NCI-H226 (cell line): ENCODE data around the gene RASA3.
"Not testable (repeated sequence)": the region's sequence is repeated elsewhere in the genome, so short reads cannot be mapped to it uniquely, and the experiment has no call there.

Experiments used
- DNase-seq: peaks from one replicate; pipeline ENCODE4 v3.0.0-alpha.2; 2015

The RASA3 gene

GRCh38 chr13:113998781-113999617 lies 133.4 kb downstream of the RASA3 start:
- DNase-seq = no peak

GRCh38 chr13:113997845-113998751 lies 134.3 kb downstream of the RASA3 start:
- no peak for DNase-seq

DNA sequence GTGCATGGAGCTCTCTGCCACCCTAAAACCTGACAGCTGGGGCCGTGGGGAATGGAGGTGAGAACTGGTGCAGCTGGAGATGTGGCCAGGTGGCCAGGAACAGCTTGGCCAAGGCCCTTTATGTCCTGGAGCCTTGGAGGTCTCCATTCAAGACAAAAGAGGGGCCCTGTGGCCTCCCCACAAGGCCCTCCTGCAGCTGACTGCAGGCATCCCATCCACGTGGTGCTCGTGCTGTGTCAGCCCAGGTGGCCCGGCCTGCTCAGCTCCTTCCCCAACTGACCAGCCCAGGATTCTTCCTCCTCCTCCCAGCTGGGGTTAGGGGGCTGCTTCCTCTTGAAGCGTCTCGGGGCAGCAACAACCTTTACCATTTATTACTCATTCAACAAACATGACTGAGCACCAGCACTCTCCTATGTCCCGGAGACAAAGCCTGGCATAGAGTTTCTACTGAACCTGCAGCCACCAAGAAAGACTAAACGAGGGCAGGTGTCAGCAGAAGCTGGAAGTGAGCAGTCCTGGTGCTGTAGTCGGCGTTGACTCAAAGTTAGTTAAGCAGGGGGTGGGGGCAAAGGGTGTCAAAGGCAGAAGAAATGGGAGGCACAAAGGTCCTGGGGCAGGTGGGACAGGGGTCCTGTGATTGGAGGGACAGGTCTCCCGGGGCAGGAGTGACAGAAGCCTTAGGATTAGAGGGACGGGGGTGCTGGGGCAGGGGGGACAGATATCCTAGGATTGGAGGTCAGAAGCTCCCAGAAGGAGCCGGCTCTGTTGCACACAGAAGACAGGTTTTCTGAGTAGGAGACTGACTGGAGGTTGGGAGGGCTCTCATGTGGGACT lies 135.3 kb downstream of the RASA3 start:
- no peak for DNase-seq

- DNase-seq = no peak
Measured at GRCh38 chr13:113996081-113996911, 136.1 kb downstream of the RASA3 start.

DNA sequence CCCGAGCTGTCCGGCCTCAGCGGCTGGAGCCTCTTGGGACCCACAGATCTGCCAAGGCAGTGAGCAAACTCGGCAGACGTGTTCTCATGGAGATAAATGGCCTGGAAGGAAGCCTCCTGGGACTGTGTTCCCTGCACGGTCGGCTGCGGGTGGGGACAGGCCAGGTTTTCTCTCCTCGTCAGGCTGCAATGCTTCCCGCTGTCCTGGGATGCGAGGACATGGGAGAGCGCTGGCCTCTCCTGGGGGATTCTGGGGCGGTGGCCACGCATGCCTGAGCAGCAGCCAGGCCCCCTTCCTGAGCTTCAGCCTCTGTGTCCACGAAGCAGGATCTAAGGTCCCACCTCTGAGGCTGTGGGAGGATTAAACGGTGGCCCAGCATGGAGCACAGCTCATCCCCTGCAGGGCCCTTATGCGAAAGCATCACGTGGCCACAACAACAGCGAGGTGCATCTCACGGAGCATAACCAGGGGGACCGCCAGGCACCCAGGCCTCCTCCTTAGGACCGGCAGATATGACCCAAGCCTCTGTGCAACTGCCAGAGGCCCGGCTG lies 137.3 kb downstream of the RASA3 start:
- DNase-seq = no peak

DNA sequence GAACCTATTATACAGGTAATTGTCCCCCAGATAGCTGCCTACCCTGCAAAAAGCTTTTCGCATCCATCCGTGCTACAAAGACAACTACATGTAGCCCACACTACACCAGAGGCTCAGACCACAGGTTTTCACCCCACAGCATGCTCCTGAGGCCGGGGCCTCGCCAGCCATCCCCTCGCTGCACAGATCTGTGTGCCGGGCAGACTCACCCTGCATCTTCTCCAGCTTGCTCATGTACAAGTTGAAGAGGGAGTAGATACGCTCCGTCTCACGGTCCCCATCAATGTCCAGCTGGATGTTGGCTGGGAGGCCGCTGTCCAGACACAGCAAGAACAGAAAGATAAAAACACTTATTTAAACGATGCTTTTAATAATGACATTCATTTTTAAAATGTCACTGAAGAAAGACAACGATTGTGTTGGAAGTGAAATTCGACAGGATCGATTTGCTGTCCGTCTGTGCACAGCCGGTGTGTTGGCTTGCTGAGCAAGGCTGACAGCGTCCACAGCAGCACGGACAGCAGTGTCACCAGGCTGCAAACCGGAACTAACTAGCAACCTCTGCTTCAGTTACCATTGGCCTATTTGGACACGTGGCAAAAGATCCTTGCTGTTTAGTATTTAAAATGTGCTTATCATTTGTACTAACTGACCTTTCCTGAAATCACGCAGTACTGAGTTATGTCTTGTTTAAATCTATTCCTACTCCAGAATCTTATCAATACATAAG lies 140.0 kb downstream of the RASA3 start:
- DNase-seq = no peak

DNA sequence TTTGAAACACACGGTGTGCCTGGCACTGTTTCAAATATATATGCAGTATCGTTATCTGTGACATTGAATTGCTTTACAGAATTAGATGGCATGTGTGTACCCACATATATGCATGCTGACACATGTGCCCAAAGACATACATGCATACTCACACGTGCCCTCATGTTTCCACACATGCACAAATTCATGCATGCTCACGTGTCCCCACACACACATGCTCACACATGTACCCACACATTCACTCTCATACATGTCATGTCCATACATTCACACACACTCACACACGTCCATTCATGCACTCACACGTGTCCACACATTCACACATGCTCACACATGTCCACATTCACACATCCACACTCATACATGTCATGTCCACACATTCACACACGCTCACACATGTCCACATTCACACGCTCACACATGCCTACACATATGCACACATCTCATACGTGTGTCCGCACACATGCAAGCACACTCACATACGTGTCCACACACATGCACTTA lies 140.7 kb downstream of the RASA3 start:
- DNase-seq = no peak

- DNase-seq = no peak
Measured at GRCh38 chr13:113991191-113991669, 141.2 kb downstream of the RASA3 start.

DNA sequence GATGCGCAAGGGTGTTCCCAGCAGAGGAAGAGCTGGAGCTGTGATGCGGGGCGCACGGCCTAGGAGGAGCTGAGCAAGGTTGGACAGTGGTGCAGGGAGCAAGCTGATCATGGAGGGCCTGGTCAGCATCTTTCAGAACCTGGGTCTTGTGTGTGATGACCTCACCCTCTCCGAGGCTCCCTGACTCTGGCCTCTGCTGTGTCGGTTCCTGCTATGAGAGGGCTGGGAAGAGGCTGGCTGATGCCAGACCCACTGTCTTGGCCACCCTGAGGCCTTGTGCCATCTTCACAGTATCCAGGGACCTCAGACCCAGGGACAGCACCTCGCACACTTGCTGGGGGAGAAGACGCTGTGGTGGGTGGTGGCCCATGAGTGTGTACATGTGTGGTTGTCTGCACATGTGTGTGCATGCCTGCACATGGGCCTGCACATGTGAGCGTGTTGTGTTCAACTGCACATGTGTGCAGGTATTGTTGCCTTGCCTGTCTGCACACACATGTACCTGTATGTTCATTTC lies 142.0 kb downstream of the RASA3 start:
- no peak for DNase-seq

GRCh38 chr13:113989585-113990300 lies 142.7 kb downstream of the RASA3 start:
- no peak for DNase-seq

DNA sequence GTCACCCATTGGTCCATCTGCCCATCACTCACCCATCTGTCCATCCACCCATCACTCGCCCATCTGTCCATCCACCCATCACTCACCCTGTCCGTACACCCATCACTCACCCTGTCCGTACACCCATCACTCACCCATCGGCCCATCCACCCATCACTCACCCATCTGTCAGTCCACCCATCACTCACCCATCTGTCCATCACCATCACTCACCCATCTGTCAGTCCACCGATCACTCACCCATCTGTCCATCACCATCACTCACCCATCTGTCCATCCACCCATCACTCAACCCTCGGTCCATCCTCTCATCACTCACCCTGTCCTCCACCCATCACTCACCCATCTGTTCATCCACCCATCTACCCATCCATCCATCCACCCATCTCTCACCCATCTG lies 143.6 kb downstream of the RASA3 start:
- not testable (repeated sequence) for DNase-seq

DNA sequence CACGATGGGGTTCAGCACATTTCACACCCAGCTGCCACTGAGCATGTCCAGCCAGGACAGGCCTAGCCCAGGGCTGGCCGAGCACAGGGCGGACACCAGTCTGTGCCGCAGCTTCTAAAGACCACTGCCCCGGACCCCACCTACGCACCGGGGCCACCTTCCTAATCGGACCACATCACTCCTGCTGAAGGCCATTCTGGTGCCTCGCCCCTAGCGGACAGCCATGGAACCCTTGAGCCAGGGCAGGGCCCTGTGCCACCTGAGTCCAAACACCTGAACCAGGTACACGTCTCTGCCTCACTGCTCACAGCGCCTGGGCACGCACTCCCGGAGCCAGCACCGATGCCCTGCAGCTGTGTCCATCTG lies 150.1 kb downstream of the RASA3 start:
- no peak for DNase-seq

DNA sequence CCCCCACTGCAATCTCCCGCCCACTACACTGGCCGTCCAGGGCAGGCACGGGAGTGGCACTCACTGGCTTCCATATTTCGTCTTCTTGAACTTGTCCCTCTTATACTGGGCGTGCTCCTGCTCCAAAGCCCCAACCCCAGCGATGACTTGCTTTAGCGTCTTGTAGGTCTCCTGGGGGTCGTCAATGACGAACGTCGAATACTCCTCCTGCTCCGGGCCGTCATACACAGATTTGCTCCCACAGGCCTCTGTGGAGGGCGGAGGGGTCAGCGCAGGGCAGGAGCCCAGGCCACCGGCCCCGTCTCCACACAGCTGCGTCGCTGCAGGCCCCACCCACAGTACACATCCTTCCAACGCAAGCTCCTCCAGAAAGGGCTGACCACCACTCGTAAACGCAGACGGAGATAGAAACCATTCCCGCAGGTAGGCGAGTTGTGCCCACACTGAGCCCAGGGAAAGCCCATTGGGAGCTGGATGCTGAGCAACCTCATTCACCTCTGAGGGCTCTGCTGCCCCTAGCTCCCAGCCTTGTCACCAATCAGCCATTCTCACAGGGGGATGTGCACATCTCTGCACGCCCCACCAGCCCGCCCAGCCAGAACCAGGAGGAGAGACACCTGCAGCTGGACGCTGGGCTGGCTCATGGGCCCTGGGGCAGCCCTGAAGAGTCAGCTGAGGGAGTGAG lies 150.7 kb downstream of the RASA3 start:
- DNase-seq = no peak

DNA sequence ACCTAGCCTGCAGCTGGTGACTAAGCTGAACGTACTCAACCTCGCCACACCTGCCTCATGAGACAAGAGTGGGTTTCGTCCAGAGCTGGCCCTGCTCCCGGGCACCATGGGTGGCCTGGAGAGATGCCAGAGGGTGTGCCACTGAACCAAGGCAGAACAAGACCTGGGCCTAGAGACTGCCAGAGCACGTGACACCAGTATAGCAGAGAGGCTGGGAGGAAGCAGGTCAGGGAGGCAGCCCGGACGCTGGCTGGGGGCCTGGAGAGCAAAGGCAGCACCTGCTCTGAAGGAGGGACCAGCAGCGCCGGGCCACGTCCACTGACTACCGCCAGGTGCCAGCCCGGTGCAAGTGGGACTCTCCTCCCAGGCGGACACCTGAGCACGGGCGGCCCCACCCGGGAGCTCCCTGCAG lies 151.2 kb downstream of the RASA3 start:
- peak; percentile 89 for DNase-seq

DNA sequence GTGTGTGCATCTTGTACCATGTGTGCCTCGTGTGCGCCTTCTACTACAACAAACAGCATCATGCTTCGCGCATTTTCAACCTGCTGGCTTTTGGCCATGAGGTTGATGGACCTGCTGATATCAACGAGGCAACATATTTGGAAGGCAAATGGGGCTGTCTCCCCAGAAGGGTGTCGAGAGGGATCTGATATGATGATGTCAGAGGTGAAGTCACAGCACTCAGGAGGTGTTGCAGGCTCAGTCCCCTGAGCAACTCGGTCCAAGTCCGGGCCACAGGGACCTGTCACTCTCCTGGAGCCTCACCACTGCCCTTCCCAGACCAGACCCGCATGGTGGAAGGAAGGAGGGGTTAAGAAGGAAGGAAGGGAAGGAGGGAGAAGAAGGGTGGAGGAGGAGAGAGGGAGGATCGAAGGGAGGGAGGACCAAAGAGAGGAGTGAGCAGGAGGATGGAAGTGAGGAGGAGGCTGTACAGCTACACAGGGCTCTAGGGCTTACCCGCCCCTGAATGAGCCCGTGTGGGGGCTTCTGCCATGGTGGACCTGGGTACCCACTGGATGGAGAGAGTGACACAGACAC lies 151.8 kb downstream of the RASA3 start:
- no peak for DNase-seq

- no peak for DNase-seq
Measured at GRCh38 chr13:113979791-113980471, 152.5 kb downstream of the RASA3 start.

- no peak for DNase-seq
Measured at GRCh38 chr13:113978741-113979481, 153.5 kb downstream of the RASA3 start.
